HG02970 (cell line): ENCODE measurements around the gene DOC2A.
"Not testable (repeated sequence)": the region's sequence is repeated elsewhere in the genome, so short reads cannot be mapped to it uniquely, and the experiment has no call there.

Experiments used
- ATAC-seq: cut with Tn5 transposase; IDR thresholded peaks from one replicate; pipeline ENCODE4 v1.9.1; 2021; ENCODE audit warnings: mild to moderate bottlenecking, moderate library complexity, moderate number of reproducible peaks; ENCODE audit not compliant: unreplicated experiment, low FRiP score

Gene DOC2A

GRCh38 chr16:29974291-29975133 lies 36.3 kb downstream of the DOC2A start:
- no peak for ATAC-seq

GRCh38 chr16:29973384-29974246 lies 37.2 kb downstream of the DOC2A start, which contains the start of gene TAOK2:
TSS of gene TAOK2 (plus strand) at chr16:29973868. CDS start at chr16:29977773, 3,905 bp downstream.
- ATAC-seq = peak; percentile 97

- ATAC-seq = no peak
These were observed 37.8 kb downstream of the DOC2A start for GRCh38 chr16:29972992-29973383.

- no peak for ATAC-seq
These were observed 38.3 kb downstream of the DOC2A start for GRCh38 chr16:29972500-29972899.

GRCh38 chr16:29971304-29971703 lies 39.5 kb downstream of the DOC2A start:
- no peak for ATAC-seq

- no peak for ATAC-seq
These were observed 42.6 kb downstream of the DOC2A start for GRCh38 chr16:29968205-29968604.

GRCh38 chr16:29963021-29963743 lies 47.6 kb downstream of the DOC2A start:
- no peak for ATAC-seq

GRCh38 chr16:29962344-29962994 lies 48.4 kb downstream of the DOC2A start:
- ATAC-seq = no peak

GRCh38 chr16:29961479-29962343 lies 49.1 kb downstream of the DOC2A start, which contains the start of gene TMEM219:
TSS of gene TMEM219 (plus strand) at chr16:29962079. CDS start at chr16:29963144, 1,065 bp downstream.
- peak; percentile 84 for ATAC-seq

GRCh38 chr16:29961127-29961478 lies 49.7 kb downstream of the DOC2A start:
- no peak for ATAC-seq

GRCh38 chr16:29959821-29960220 lies 51.0 kb downstream of the DOC2A start:
- ATAC-seq = not testable (repeated sequence)

GRCh38 chr16:29959293-29959692 lies 51.5 kb downstream of the DOC2A start:
- ATAC-seq = no peak

- ATAC-seq = no peak
These were observed 52.1 kb downstream of the DOC2A start for GRCh38 chr16:29958756-29959155.
